Measurements from ENCODE around the gene PAFAH2. TPM values are rescaled to one million over a fixed set of nuclear protein-coding genes. Genes with fewer than 3 reads are reported as not detected.

Gene PAFAH2
- total RNA-seq (2021; ENCODE audit: unreplicated experiment) (8.5 TPM), Bru-seq, nascent RNA (percentile 56 among the genes with signal in this experiment), BruChase-seq, experiment 1, labeled RNA remaining after a 2-hour chase (percentile 52 among the genes with signal in this experiment), BruChase-seq, experiment 2, labeled RNA remaining after a 6-hour chase (percentile 55 among the genes with signal in this experiment)
- 8.0 TPM for polyA plus RNA-seq (2012; ENCODE audit: insufficient read length)
- long read RNA-seq, transcript PAFAH2-201 (11 exons, 3,581 nt), result major isoform, 17 of 27 reads
- long read RNA-seq, partial matches to known transcripts, result 5 of 27 reads
- long read RNA-seq, other reads (novel, unspliced or antisense), result 5 of 27 reads

DNA sequence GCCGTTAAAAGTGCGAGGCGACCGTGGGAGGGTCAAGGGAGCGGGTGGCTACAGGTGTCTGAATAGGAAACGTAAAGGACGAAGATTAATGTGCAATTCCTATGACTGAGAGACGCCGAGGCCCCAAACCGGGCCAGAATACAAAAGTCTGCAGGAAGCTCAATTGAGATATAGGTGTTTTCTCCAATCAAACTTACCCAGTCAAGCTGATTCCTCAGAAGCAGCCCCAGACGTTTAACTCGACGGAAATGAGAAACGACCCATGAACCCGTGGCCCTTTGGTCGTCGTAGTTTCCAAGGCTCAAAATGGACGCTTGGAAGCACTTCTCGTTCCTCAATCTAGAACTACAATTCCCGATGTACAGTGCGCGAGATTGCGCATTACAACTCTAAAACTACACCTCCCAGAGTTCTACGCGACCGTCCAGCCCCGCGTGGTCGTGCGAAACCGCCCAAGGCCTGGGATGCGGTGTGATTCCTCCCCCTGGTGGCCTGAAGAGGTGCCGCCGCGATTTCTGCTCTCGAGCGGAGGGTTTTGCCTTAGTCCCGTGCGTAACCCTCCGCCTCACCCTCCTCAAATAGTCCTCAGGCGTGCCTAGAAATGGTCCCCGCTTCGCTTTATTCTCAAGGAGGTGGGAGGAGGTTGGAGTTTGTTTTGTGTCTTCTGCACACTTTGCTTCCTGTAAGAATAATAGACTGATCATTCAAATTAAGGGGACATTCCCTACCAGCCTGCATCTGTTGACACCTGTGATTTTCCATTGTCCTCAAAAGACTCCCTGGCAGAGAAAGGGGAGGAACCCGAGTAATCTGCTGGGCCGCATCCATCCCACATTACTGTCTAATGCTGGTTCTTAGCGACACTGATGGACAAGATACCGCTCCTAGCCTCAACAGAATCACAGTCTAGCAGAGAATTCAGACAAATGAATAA lies at the start of gene PAFAH2:
Gene PAFAH2, minus strand, starts transcription at position 236 of the 934 bp plus-strand sequence. CDS start 7,247 bp downstream, outside the sequence.
- POLR2A ChIA-PET, result interaction anchor here (0.6 to 0.9 kb wide), 4 partner anchors 102 to 696 kb away, joined by 3 to 11 read pairs (median 4); partner anchors contain the start of gene MTFR1L
- BruUV-seq (replicated peaks), result no TSS peak
- Histone ChIP-seq H3K4me1 (ENCODE audit: control insufficient read depth, insufficient read depth, low read length) (peaks cover 12% of the 10 kb centered on the region), H3K27ac (ENCODE audit: low read length) (peak within 1 kb of the TSS; percentile 99), H3K36me3 (ENCODE audit: control insufficient read depth, insufficient read depth, low read length) (no peaks in the 10 kb centered on the region), H3K4me3 (ENCODE audit: low read depth in 2 of 2, low read length in 2 of 2) (peak within 1 kb of the TSS; percentile 78 to 89), H3K27me3 (ENCODE audit: control insufficient read depth, insufficient read depth, low read length) (no peaks in the 10 kb centered on the region), H3K9me3 (ENCODE audit: control insufficient read depth, insufficient read depth, low read depth, low read length) (no peaks in the 10 kb centered on the region)
- ATAC-seq, result peak; percentile 99
- in situ Hi-C loops (cut with HindIII; ENCODE audit: low pct_unique_long_range_greater_than_20kb, low sequenced_read_pairs), result loop anchor here (5.0 kb wide), 1 partner anchor 101 kb away; no protein-coding TSS in a partner anchor
- peak; percentile 99 for DNase-seq (ENCODE audit: low read depth, low spot score)
- TF ChIP-seq, protein P1, sequence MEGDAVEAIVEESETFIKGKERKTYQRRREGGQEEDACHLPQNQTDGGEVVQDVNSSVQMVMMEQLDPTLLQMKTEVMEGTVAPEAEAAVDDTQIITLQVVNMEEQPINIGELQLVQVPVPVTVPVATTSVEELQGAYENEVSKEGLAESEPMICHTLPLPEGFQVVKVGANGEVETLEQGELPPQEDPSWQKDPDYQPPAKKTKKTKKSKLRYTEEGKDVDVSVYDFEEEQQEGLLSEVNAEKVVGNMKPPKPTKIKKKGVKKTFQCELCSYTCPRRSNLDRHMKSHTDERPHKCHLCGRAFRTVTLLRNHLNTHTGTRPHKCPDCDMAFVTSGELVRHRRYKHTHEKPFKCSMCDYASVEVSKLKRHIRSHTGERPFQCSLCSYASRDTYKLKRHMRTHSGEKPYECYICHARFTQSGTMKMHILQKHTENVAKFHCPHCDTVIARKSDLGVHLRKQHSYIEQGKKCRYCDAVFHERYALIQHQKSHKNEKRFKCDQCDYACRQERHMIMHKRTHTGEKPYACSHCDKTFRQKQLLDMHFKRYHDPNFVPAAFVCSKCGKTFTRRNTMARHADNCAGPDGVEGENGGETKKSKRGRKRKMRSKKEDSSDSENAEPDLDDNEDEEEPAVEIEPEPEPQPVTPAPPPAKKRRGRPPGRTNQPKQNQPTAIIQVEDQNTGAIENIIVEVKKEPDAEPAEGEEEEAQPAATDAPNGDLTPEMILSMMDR (IDR thresholded peaks at IDR 0.05), result peak; percentile 97
- peak; percentile 62; the same call in 1 of the 2 replicates for TF ChIP-seq TCF7L2 (IDR thresholded peaks at IDR 0.05; ENCODE audit: low read depth, low read length)
- TF ChIP-seq, protein P2, sequence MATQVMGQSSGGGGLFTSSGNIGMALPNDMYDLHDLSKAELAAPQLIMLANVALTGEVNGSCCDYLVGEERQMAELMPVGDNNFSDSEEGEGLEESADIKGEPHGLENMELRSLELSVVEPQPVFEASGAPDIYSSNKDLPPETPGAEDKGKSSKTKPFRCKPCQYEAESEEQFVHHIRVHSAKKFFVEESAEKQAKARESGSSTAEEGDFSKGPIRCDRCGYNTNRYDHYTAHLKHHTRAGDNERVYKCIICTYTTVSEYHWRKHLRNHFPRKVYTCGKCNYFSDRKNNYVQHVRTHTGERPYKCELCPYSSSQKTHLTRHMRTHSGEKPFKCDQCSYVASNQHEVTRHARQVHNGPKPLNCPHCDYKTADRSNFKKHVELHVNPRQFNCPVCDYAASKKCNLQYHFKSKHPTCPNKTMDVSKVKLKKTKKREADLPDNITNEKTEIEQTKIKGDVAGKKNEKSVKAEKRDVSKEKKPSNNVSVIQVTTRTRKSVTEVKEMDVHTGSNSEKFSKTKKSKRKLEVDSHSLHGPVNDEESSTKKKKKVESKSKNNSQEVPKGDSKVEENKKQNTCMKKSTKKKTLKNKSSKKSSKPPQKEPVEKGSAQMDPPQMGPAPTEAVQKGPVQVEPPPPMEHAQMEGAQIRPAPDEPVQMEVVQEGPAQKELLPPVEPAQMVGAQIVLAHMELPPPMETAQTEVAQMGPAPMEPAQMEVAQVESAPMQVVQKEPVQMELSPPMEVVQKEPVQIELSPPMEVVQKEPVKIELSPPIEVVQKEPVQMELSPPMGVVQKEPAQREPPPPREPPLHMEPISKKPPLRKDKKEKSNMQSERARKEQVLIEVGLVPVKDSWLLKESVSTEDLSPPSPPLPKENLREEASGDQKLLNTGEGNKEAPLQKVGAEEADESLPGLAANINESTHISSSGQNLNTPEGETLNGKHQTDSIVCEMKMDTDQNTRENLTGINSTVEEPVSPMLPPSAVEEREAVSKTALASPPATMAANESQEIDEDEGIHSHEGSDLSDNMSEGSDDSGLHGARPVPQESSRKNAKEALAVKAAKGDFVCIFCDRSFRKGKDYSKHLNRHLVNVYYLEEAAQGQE (IDR thresholded peaks at IDR 0.05; ENCODE audit: insufficient read depth in 1 of 2, low read depth in 2 of 2, low read length in 1 of 2), result no peak
- peak; percentile 50; the same call in 1 of the 2 replicates for TF ChIP-seq SIN3A (IDR thresholded peaks at IDR 0.05; ENCODE audit: borderline replicate concordance, insufficient read depth, low read depth, low read length)
- TF ChIP-seq POLR2AphosphoS5 (IDR thresholded peaks at IDR 0.05; ENCODE audit: low read depth, low read length), result peak; percentile 73
- intact Hi-C loops (cut with micrococcal nuclease; ENCODE audit: unreplicated experiment), result loop anchor here (1.0 to 10.0 kb wide), 2 partner anchors 103 to 163 kb away; no protein-coding TSS in a partner anchor
- CTCF ChIA-PET, result interaction anchor here (0.6 to 3.1 kb wide), 14 partner anchors 33 to 285 kb away, joined by 3 to 56 read pairs (median 4); no protein-coding TSS in a partner anchor

DNA sequence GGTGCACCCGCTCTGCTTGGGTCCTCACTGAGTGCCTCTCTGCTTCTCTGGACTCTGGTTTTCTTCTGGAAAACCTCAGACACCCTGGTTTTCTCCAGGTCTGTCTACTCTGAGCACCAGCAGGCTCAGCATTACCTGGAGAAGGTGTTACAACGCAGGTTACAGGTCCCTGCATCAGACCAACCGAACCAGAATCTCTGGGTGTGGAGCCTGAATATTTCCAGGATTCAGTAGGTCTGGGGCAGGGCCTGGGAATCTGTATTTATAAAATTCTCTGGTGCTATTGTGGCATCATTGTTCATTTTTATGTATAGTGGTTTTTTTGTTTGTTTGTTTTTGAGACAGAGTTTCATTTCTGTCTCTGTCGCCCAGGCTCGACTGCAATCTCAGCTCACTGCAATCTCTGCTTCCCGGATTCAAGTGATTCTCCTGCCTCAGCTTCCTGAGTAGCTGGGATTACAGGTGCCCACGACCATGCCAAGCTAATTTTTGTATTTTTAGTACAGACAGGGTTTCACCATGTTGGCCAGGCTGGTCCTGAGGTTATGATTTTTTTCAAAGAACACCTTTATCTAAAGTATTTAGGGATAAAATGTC lies 49.5 kb upstream of the PAFAH2 start:
- ChIA-PET POLR2A (no interaction called here), CTCF (no interaction called here)
- intact Hi-C loops (cut with micrococcal nuclease; ENCODE audit: unreplicated experiment), result no loop called here
- no TSS peak for BruUV-seq (replicated peaks)
- in situ Hi-C loops (cut with HindIII; ENCODE audit: low pct_unique_long_range_greater_than_20kb, low sequenced_read_pairs), result no loop called here
- TF ChIP-seq, protein P1 (IDR thresholded peaks at IDR 0.05), result no peak
- TF ChIP-seq SIN3A (IDR thresholded peaks at IDR 0.05; ENCODE audit: borderline replicate concordance, insufficient read depth, low read depth, low read length), result no peak
- no peak for TF ChIP-seq TCF7L2 (IDR thresholded peaks at IDR 0.05; ENCODE audit: low read depth, low read length)
- TF ChIP-seq, protein P2 (IDR thresholded peaks at IDR 0.05; ENCODE audit: insufficient read depth in 1 of 2, low read depth in 2 of 2, low read length in 1 of 2), result no peak
- TF ChIP-seq POLR2AphosphoS5 (IDR thresholded peaks at IDR 0.05; ENCODE audit: low read depth, low read length), result no peak
- H3K4me1 ChIP-seq (ENCODE audit: control insufficient read depth, insufficient read depth, low read length), result no peaks in the 10 kb centered on the region; the same call in 1 of the 2 replicates
- no peak for DNase-seq (ENCODE audit: low read depth, low spot score)
- no peak overlapping the region for H3K4me3 ChIP-seq (ENCODE audit: low read depth in 2 of 2, low read length in 2 of 2)
- ATAC-seq, result no peak
- no peaks in the 10 kb centered on the region for H3K9me3 ChIP-seq (ENCODE audit: control insufficient read depth, insufficient read depth, low read depth, low read length)
- H3K27me3 ChIP-seq (ENCODE audit: control insufficient read depth, insufficient read depth, low read length), result peaks cover 15% of the 10 kb centered on the region
- no peaks in the 10 kb centered on the region for H3K36me3 ChIP-seq (ENCODE audit: control insufficient read depth, insufficient read depth, low read length)
- no peak overlapping the region for H3K27ac ChIP-seq (ENCODE audit: low read length)

Measured in Panc1 (cell line).